PC-9 (cell line): Measurements from ENCODE around the gene PRPSAP2.

ENCODE experiments used
- EZH2 ChIP-seq: fragments of 200-600 bp; sonication (generic); IDR thresholded peaks from 2 replicates; pipeline ENCODE4 v1.8.0; 2017; ENCODE audit warnings: antibody characterized with exemption, low read depth
- TF ChIP-seq, protein P1 (sequence below): fragments of 200-600 bp; sonication (generic); conservative IDR thresholded peaks from 2 replicates; pipeline ENCODE4 v1.6.1; 2017; ENCODE audit warnings: mixed run types, antibody characterized with exemption, mild to moderate bottlenecking, moderate library complexity

DNA sequence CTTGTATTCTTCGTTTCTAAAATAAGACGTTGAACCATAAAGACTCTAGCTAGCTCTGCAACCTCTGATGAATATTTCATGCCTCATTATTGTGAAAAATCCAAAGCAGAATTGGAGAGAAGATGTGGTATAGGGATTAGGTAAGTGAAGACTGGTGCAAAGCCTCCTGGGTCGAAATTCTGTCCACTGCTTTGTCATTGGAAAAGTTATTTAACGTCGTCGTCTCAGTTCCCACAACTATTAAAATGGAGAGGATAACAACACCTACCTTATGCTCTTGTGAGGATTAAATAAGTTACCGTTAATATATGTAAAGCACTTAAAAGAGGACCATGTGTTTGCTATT, 1.4 kb upstream of the PRPSAP2 start:
- no peak for TF ChIP-seq EZH2
- TF ChIP-seq, protein P1, sequence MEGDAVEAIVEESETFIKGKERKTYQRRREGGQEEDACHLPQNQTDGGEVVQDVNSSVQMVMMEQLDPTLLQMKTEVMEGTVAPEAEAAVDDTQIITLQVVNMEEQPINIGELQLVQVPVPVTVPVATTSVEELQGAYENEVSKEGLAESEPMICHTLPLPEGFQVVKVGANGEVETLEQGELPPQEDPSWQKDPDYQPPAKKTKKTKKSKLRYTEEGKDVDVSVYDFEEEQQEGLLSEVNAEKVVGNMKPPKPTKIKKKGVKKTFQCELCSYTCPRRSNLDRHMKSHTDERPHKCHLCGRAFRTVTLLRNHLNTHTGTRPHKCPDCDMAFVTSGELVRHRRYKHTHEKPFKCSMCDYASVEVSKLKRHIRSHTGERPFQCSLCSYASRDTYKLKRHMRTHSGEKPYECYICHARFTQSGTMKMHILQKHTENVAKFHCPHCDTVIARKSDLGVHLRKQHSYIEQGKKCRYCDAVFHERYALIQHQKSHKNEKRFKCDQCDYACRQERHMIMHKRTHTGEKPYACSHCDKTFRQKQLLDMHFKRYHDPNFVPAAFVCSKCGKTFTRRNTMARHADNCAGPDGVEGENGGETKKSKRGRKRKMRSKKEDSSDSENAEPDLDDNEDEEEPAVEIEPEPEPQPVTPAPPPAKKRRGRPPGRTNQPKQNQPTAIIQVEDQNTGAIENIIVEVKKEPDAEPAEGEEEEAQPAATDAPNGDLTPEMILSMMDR: no peak
